Activated CD4-positive, alpha-beta T cell treated with anti-CD3 and anti-CD28 coated beads, Interleukin-10, Interleukin-2, amounts not matched to agents 100 ng/mL and 50 ng/mL, durations not matched to agents 16 hours and 8 hours (primary cell): ENCODE results near the gene TP53I11.

Experiments
- DNase-seq: peaks from one replicate; pipeline ENCODE4 v3.0.0-alpha.2; 2020

The TP53I11 gene

DNA sequence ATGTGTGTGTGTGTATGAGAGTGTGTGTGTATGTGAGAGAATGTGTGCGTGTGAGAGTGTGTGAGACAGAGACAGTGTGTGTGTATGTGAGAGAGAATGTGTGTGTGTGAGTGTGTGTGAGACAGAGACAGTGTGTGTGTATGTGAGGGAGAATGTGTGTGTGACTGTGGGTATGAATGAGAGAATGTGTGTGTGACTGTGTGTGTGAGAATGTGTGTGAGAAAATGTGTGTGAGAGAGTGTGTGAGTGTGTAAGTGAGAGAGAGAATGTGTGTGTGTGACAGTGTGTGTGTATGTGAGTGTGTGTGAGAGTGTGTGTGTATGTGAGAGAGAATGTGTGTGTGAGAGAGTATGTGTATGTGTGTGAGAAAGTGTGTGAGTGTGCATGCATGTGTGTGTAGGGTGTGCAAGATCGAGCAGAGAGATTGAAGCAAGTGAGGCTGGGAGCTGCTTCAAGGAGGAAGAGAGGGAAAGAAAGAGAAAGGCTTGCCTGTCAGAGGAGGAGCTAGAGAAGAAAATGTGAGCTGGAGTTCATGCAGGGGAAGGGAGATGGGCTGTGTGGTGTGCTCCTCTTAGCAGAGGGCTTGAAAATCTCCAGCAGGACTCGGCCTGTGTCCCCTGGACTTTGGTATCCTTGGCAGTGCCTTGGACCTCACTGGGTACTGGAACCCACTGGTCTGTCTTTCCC, 27.7 kb upstream of the TP53I11 start:
- no peak for DNase-seq

DNA sequence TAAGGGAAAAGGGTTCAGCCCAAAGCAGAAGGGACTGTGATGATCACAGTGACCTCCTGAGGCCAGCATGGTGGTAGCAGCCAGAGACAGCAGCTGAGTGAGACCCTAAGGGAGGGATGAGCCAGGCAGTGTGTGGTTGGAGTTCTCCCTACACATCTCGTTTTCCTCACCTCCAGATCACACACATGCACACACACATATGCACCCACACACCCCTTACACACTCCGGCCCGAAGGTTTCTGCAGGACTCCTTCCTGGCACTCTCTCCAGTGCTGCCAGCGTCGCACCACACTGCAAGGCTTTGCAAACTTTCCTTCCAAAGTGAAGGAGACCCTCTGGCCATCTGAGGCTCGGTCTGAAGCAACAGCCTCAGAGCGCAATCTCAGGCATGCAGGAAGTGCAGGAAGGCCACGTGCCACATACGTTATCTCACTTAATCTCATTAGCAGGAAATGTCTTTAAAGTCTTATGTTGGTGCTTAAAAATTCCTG, 26.9 kb upstream of the TP53I11 start:
- no peak for DNase-seq

DNA sequence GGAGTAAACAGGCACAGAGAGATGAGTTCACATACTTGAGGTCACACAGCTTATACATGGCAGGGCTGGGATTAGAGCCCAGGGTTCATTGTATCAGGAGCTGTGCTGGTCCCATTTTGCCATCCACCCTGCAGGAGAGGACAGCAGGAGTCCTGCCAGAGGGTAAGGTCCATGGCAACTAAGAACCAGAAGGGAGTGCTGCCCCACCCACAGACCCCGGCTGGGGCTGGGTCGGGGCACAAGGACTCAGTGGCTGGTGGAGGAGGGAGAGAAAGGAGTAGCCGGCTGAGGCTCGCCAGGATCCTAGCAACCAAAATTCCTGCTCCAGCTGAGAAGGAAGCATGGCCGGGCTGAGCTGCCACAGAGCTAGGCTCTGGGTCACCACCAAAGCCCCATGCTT, 25.9 kb upstream of the TP53I11 start:
- no peak for DNase-seq

- DNase-seq, result no peak
These were observed 23.8 kb upstream of the TP53I11 start for GRCh38 chr11:44974402-44975000.

- no peak for DNase-seq
These were observed 23.1 kb upstream of the TP53I11 start for GRCh38 chr11:44973632-44974401.

DNA sequence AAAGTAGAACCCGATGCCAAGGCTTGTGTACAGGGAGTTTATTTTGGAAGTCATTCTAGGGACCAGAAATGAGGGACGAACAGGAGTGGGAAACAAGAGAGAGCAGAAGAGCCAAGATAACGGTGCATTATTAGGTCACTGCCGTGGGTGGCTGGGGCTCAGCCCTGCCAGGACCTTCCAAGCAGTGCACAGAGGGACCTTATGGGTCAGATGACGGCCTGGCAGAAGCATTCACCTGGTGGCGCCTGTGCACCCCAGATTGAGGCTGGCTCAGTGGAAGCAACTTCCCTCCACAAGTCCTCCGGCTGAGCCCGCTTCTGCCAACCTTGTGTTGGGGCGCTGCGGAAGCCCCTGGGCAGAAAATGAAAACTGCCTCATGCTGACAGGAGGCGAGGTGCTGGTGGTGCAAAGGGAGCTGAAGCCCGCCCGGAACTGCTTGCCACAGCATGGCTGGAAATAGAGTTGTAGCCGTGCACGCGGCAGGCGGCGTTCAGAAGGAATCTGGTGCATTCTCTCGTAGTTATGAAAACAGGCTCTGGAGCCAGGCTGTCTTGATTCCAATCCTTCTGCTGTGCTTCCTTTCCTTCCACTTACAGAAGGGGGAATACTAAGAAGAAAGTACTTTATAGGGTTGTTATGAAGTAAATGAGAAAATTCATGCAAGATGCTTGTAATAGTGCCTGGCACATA, 22.2 kb upstream of the TP53I11 start:
- no peak for DNase-seq

DNA sequence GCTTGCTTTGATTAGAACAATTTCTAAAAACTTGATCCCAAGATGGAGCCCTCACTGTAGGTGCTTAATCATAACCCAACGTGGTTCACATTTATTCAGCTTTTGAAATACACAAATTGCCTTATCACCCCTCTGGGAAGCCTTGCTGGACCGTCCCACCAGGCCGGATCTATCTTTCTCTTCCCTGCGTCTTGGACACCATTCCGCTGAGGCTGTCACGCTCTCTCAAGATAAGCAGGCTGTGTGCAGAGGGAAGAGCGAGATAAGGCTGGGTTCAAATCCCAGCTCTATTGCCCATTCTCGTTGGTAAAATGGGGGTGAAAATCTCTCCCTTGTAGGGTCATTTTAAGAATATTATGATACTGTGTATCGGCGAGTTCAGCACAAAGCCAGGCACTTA, 20.5 kb upstream of the TP53I11 start:
- DNase-seq, result no peak

- DNase-seq, result no peak
These were observed 19.6 kb upstream of the TP53I11 start for GRCh38 chr11:44970293-44970692.

DNA sequence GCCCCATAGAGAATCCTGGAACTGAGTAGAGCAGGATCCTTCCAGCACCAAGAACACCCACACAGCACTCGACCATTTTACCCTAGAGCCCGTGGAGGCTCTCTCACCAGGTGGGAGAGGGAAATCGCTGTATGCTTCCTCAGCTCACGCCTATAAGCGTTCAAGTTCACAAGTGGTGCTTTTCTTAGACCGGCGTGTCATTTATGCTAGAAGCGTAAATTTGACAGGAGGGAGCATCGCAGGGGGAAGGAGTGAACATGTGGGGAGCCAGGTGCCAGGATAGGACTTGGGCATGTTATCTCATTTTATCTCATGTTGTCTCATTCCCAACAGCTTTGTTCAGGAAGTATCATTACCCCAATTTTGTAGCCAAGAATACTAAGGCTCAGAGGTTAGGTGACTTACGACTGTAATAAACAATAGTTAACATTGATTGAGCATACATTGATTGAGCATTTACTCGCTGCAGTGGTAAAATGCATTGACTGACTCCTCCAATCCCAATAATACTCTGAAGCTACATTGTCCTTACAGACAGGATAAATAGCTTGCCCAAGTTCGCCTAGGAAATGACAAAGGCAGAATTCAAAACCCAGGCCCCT, 19.1 kb upstream of the TP53I11 start:
- no peak for DNase-seq

DNA sequence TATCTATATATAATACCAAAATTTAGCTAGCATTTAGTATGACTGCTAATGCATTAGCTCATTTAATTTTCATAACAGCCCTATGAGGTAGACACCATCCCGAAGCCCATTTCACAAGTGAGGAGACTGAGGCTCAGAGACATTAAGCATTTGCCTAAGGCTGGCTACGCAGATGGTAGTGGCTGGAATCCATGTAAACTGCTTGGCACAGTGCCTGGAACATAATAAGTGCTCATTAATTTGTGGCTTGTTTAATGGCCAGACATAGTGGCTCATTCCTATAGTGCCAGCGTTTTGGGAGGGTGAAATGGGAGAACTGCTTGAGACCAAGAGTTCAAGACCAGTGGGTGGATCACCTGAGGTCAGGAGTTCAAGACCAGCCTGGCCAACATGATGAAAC, 17.8 kb upstream of the TP53I11 start:
- no peak for DNase-seq

- DNase-seq, result no peak
These were observed 17.3 kb upstream of the TP53I11 start for GRCh38 chr11:44967930-44968496.

GRCh38 chr11:44966694-44967093, 16.0 kb upstream of the TP53I11 start:
- no peak for DNase-seq

DNA sequence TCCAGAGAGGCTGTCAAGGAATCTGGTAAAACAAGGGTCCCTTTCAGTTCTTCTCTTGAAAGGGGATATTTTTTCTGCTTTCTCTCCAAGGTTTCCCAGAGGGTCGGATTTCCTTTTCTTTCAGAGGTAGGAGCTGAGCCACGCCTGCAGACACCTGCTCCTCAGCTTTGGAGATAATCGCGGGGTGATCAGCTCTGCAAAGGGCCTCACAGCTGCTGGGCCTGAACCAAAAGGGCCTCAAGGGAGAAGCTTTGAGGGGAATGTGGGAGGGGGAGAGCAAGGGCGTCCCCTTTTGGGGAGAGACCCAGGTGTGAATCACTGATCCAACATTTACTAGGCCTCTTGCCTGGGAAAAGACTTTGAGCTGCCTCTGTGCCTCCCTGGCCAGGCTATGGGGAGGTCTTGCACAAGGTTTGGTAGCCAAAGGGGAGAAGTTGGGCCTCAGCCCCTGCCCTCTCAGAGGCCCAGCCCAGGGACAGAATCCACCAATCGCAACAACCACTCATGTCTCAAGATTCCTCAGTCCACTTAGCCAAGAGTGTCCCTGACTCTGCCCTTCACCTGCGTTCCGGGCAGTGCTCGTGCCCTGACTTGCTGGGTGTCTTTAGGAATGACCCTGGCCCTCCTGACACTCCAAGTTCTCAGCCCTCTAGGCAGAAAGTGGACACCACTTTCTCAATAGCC, 14.0 kb upstream of the TP53I11 start:
- no peak for DNase-seq

GRCh38 chr11:44963948-44964347, 13.3 kb upstream of the TP53I11 start:
- DNase-seq, result no peak

DNA sequence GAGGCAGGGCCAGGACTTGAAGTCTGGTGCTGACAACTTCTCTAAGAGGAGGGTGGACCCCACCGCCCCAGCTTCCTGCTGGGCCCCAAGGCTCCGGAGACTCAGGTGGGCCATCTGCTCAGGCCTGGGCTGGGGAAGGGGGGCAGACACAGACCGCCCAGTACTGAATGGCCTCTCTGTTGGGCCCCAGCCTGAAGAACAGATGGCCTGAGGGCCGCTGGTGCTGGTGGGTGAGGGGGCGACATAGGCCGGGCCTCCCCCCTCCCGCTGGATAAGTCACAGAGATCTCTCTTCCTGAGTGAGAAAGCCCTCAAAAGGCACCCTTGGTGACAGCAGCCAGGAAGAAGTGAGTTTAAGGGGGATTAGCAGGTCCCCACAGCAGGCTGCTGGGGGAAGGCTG, 12.5 kb upstream of the TP53I11 start:
- DNase-seq, result no peak

GRCh38 chr11:44962464-44962863, 11.8 kb upstream of the TP53I11 start:
- DNase-seq, result no peak

GRCh38 chr11:44960200-44960845, 9.6 kb upstream of the TP53I11 start:
- no peak for DNase-seq

- no peak for DNase-seq
These were observed 8.4 kb upstream of the TP53I11 start for GRCh38 chr11:44959064-44959463.

- DNase-seq, result no peak
These were observed 7.3 kb upstream of the TP53I11 start for GRCh38 chr11:44957776-44958564.

- no peak for DNase-seq
These were observed 6.4 kb upstream of the TP53I11 start for GRCh38 chr11:44957040-44957515.
